D721Med (cell line): ENCODE measurements around the gene PRKCA.
A peak's percentile ranks its signal among the peaks of the same experiment; 100 is the strongest.

Source experiments
- DNase-seq: peaks from one replicate; pipeline ENCODE4 v3.0.0; 2011; ENCODE audit warnings: low spot score; ENCODE audit not compliant: insufficient read length
- FAIRE-seq: peaks from 2 replicates; lab custom pipeline; 2011; peaks lifted over from hg19 to GRCh38; lab: Jason Lieb, UNC
- CTCF ChIP-seq: IDR thresholded peaks from 2 replicates; pipeline ENCODE4 v1.5.1; 2012; ENCODE audit warnings: mild to moderate bottlenecking, control low read depth; ENCODE audit not compliant: insufficient read depth; ENCODE audit errors: missing control alignments

Gene PRKCA

DNA sequence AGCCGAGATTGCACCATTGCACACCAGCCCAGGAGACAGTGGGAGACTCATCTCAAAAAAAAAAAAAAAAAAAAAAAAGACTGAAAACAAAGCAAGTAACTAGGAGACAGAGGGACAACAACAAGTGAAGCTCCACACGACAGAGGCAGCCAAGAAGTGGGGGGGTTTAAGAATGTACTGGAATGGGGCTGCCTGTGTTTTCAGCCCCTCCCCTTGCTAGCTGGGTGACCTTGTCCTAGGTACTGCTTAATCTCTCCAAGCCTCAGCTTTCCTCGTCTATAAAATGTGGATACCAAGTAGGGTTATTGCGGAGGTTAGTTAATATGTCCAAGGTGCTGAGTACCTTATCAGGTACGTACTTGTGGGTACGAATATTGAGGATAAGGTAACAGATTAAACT lies 368.7 kb downstream of the PRKCA start:
- no peak for DNase-seq
- FAIRE-seq: no peak
- TF ChIP-seq CTCF: no peak

DNA sequence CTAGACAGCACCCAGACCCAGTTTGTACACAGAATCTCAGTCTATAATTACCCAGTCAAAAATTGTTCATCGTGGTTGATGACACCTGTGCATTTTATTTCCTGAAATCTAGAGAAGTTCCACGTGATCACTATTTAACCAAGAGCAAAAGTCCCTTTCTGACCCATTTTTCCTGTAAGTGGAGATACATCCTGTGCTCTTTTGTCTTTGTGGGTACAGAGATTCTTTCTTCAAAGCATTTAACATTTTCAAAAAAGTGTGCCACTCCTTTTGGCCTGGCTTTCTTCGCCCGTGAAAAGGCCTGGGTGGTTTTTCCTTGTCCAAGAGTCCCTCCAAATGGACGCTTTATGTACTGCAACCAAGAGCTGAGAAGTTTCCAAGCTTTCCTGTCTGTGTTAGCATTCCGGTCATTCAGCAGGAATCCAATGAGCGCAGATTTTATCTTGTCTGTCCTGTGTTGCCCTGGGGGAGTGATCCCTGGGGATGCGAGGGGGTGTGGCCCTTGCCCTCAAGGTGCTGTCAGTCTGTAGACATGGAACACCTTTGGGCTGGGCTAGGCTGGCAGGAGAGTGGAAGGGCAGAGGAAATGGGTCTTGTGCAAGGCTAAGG lies 371.4 kb downstream of the PRKCA start:
- FAIRE-seq: no peak
- DNase-seq: no peak
- TF ChIP-seq CTCF: peak; percentile 83

GRCh38 chr17:66675273-66675990 lies 373.0 kb downstream of the PRKCA start:
- DNase-seq (no peak), FAIRE-seq (no peak)
- TF ChIP-seq CTCF: no peak

GRCh38 chr17:66675991-66676371 lies 373.6 kb downstream of the PRKCA start:
- DNase-seq (no peak), FAIRE-seq (no peak)
- TF ChIP-seq CTCF: no peak

- DNase-seq: no peak
- TF ChIP-seq CTCF: no peak
- FAIRE-seq: no peak
Observed at GRCh38 chr17:66676421-66676820, 374.0 kb downstream of the PRKCA start.

GRCh38 chr17:66677201-66677981 lies 375.0 kb downstream of the PRKCA start:
- FAIRE-seq (no peak), DNase-seq (no peak)
- no peak for TF ChIP-seq CTCF

DNA sequence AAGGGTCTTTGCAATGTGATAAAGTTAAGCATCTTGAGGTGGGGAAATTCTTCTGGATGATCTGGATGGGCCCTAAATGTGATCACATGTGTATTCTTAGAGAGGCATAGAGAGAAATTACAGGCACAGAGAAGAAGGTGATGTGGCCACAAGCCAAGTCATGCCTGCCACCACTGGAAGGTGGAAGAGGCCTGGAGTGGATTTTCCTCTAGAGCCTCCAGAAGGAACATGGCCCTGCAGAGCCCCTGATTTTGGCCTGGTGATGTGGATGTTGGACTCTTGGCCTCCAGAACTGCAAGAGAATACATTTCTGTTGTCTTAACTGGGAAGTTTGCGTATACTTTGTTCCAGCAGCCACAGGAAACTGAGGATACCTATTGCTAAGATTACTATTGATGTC lies 375.6 kb downstream of the PRKCA start:
- no peak for TF ChIP-seq CTCF
- DNase-seq (no peak), FAIRE-seq (no peak)
